GM10266 (cell line): ENCODE data around the gene IL23A.

Experiments used
- DNase-seq: peaks from one replicate; pipeline ENCODE4 v3.0.0; 2012; ENCODE audit errors: extremely low spot score
- TF ChIP-seq, protein P1 (sequence below): IDR thresholded peaks from 2 replicates; pipeline ENCODE4 v1.5.1; 2012; ENCODE audit warnings: mild to moderate bottlenecking, low read depth; ENCODE audit not compliant: control insufficient read depth, insufficient read depth; ENCODE audit errors: missing control alignments

IL23A gene, protein sequence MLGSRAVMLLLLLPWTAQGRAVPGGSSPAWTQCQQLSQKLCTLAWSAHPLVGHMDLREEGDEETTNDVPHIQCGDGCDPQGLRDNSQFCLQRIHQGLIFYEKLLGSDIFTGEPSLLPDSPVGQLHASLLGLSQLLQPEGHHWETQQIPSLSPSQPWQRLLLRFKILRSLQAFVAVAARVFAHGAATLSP

DNA sequence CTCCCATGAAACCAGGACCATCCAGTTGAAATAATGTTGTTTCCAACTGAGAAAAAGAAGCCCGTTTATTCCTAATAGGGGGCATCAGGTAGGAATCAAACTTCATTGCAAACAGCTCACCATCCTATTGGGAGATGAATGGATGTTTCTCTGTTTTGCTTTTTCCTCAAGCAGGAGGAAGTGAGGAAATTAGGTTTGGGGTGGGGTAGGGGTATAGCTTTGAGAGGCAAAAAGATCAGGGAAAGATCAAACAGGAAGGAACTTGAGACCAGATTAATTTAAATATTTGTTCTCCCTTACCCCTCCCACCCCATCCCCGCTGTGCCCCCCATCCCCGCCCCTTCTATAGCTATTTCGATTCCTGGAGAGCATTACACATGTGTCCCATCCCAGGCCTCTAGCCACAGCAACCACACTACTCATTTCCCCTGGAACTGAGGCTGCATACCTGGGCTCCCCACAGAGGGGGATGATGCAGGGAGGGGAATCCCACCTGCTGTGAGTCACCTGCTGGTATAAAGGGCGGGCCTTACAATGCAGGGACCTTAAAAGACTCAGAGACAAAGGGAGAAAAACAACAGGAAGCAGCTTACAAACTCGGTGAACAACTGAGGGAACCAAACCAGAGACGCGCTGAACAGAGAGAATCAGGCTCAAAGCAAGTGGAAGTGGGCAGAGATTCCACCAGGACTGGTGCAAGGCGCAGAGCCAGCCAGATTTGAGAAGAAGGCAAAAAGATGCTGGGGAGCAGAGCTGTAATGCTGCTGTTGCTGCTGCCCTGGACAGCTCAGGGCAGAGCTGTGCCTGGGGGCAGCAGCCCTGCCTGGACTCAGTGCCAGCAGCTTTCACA is at the start of gene IL23A:
TSS of gene IL23A (plus strand) at position 577 of the 850 bp plus-strand sequence. CDS start at position 738, 161 bp downstream.
- TF ChIP-seq, protein P1, sequence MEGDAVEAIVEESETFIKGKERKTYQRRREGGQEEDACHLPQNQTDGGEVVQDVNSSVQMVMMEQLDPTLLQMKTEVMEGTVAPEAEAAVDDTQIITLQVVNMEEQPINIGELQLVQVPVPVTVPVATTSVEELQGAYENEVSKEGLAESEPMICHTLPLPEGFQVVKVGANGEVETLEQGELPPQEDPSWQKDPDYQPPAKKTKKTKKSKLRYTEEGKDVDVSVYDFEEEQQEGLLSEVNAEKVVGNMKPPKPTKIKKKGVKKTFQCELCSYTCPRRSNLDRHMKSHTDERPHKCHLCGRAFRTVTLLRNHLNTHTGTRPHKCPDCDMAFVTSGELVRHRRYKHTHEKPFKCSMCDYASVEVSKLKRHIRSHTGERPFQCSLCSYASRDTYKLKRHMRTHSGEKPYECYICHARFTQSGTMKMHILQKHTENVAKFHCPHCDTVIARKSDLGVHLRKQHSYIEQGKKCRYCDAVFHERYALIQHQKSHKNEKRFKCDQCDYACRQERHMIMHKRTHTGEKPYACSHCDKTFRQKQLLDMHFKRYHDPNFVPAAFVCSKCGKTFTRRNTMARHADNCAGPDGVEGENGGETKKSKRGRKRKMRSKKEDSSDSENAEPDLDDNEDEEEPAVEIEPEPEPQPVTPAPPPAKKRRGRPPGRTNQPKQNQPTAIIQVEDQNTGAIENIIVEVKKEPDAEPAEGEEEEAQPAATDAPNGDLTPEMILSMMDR: no peak
- DNase-seq: peak; percentile 51

DNA sequence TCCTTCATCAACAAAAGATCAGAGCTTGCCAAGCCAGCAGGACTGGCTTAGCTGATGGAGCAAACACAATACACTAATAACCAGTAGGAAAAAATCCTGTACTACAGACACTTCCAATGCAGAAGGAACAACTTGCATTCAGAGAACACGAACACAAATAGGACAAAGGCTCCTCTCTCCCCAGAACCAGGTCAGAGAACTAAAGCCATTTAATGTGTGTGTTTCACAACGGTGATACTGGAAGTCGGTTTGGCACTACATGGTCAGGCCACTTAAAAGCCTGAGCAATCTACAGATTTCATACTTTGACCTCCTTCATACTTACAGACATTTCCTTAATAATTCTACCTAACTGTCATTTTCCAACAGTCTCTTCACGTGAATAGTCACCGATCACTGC is 44.9 kb upstream of the IL23A start:
- TF ChIP-seq, protein P1: no peak

DNA sequence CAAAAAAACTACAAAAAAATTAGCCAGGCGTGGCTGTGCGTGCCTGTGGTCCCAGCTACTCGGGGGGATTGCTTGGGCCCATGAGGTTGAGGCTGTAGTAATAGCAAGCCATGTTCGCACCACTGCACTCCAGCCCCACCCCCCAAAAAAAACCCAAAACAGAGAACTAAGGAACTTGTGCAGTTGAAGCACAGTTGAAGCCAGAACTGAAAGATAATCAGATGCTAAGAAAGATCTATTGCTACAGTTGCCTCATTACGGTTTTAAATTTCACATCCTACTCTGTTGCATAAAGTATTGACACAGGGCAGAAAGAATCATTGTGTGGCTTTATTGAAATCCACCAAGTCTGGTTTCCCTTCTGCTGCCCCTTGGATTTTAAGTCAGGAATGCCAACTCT is 42.4 kb upstream of the IL23A start:
- no peak for DNase-seq
- TF ChIP-seq, protein P1: no peak

More for the DNA sequence above, 44.9 kb upstream of the IL23A start:
- DNase-seq: no peak

DNA sequence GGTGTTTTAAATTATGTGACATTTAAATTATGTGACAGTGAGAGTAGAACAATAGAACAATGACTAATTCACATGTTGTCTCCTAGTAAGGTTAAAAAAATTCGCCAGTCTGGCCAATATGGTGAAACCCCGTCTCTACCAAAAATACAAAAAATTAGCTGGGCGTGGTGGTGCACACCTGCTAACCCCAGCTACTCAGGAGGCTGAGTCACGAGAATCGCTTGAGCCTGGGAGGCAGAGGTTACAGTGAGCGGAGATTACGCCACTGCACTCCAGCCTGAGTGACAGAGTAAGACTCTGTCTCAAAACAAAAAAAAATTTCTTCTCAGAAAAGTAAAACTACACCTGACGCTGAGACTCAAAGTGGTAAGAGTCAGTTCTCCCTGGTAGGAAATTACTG is 41.3 kb upstream of the IL23A start:
- no peak for DNase-seq

DNA sequence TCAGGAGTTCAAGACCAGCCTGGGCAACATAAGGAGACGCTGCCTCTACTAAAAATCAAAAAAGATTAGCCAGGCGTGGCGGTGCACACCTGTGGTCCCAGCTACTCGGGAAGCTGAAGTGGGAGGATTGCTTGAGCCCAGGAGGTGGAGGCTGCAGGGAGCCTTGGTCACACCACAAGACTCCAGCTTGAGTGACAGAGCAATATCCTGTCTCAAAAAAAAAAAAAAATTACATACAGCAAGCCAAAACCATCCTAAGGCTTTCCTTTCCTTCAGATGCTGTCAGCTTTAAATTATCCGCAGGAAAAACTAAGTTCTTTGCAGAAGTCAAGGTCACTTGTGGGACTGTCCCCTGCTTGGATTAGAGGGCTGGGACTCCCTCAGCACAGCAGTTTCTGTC is 39.9 kb upstream of the IL23A start:
- no peak for DNase-seq
- TF ChIP-seq, protein P1: no peak

More for the DNA sequence above, 41.3 kb upstream of the IL23A start:
- TF ChIP-seq, protein P1: no peak

DNA sequence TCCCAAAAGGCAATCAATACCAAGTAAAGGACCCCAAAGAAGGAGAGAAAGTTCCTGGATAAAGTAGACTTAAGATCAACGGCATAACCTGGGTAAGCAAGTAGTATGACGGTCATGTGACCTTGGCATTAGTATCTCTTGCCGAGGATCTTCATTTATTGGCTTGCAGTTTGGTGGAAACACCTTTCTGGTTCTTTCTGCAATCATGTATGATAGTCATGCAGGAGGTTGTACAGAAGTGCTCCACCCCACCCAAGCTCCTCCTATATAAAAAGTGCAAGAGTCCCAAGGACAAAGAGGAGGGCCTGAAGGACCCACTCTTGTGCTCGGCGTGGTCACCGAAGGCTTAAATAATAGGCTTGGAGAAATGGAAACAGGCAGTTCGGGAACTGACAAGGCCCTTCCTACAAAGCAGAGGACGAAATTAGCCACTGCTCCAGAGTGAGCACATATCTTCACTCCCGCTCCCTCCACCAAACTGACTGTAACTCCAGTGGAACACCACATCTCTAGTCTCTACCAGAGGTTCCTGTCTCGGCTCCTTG is 39.3 kb upstream of the IL23A start:
- no peak for DNase-seq
- TF ChIP-seq, protein P1: no peak
